Fibroblast of peridontal ligament (primary cell): ENCODE data around the gene RPS6KA4.

Experiments
- DNase-seq: peaks from one replicate; pipeline ENCODE4 v3.0.0-alpha.2; 2010; ENCODE audit errors: extremely low read depth

RPS6KA4 gene

GRCh38 chr11:64419818-64420485 is 61.0 kb downstream of the RPS6KA4 start:
- DNase-seq = peak; percentile 69
